ENCODE results near the gene F5.

DNA sequence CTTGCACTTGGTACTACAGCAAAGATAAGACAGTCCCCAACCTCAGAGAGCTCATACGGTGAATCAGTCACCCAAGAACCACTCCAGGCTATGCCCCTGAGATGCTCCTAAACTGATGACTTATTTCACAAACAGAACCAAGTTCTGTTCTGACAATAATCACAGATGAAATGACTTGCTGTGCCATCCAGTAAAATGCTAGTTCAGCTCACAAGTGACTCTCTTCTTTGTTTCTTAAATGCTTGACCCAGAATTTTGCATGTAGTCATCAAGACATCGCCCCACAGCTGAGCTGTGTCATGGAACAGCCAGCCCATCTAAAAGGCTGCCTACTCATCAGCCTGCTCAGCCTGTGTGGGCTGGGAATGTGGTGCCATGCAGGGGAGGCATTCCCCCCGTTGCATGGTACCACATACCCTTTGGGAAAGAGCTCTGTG lies 94.4 kb downstream of the F5 start:
- TF ChIP-seq, protein P1, sequence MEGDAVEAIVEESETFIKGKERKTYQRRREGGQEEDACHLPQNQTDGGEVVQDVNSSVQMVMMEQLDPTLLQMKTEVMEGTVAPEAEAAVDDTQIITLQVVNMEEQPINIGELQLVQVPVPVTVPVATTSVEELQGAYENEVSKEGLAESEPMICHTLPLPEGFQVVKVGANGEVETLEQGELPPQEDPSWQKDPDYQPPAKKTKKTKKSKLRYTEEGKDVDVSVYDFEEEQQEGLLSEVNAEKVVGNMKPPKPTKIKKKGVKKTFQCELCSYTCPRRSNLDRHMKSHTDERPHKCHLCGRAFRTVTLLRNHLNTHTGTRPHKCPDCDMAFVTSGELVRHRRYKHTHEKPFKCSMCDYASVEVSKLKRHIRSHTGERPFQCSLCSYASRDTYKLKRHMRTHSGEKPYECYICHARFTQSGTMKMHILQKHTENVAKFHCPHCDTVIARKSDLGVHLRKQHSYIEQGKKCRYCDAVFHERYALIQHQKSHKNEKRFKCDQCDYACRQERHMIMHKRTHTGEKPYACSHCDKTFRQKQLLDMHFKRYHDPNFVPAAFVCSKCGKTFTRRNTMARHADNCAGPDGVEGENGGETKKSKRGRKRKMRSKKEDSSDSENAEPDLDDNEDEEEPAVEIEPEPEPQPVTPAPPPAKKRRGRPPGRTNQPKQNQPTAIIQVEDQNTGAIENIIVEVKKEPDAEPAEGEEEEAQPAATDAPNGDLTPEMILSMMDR (IDR thresholded peaks at IDR 0.05): no peak
- no peak for TF ChIP-seq POLR2A (IDR thresholded peaks at IDR 0.05)
